CD8-positive, alpha-beta memory T cell (primary cell): ENCODE measurements around the gene RAET1G. TPM values are rescaled to one million over a fixed set of nuclear protein-coding genes. Genes with fewer than 3 reads are reported as not detected.

ENCODE experiments used
- polyA plus RNA-seq: library from polyadenylated mRNA; unstranded; fragments of 300-500 nt; fragmentation: Illumina TruSeq; gene quantifications from one replicate; pipeline ENCODE4 v1.2.3, GENCODE V29; 2021
- total RNA-seq, 2 experiments: library from RNA; stranded (reverse); gene quantifications; one replicate each; pipeline ENCODE4 v1.2.3, GENCODE V29; 2021

RAET1G gene
- total and polyA plus RNA-seq, 3 experiments from 2014 or later, result not detected

Other genes starting within 250 kb of the RAET1G start
- 10 to 100 TPM; 29.7 to 33.8 TPM for gene LATS1, start 205.0 kb downstream of the RAET1G start, total RNA-seq
- 12.7 TPM for gene LATS1, start 205.0 kb downstream of the RAET1G start, polyA plus RNA-seq
- 10 to 100 TPM; 82.3 to 86.2 TPM for gene NUP43, start 176.6 kb downstream of the RAET1G start, total RNA-seq
- 6.2 TPM for gene NUP43, start 176.6 kb downstream of the RAET1G start, polyA plus RNA-seq
- gene PCMT1, start 173.4 kb downstream of the RAET1G start, total RNA-seq, result 100 to 1,000 TPM; 107 to 108 TPM
- gene PCMT1, start 173.4 kb downstream of the RAET1G start, polyA plus RNA-seq, result 148 TPM
- 1 to 10 TPM; 5.5 to 5.9 TPM for gene LRP11, start 58.8 kb downstream of the RAET1G start, total RNA-seq
- gene LRP11, start 58.8 kb downstream of the RAET1G start, polyA plus RNA-seq, result 1.1 TPM
- not detected for gene RAET1E, start 25.0 kb downstream of the RAET1G start, total RNA-seq
- not detected for gene RAET1E, start 25.0 kb downstream of the RAET1G start, polyA plus RNA-seq
- under 1 TPM; 0.48 to 0.51 TPM for gene ULBP2, start 18.9 kb upstream of the RAET1G start, total RNA-seq
- gene ULBP2, start 18.9 kb upstream of the RAET1G start, polyA plus RNA-seq, result 0.68 TPM
- under 1 TPM; 0.60 to 0.74 TPM for gene ULBP1, start 40.8 kb upstream of the RAET1G start, total RNA-seq
- gene ULBP1, start 40.8 kb upstream of the RAET1G start, polyA plus RNA-seq, result not detected
- not detected for gene RAET1L, start 102.4 kb upstream of the RAET1G start, total RNA-seq
- not detected for gene RAET1L, start 102.4 kb upstream of the RAET1G start, polyA plus RNA-seq
- 1 to 10 TPM; 1.2 to 1.6 TPM for gene ULBP3, start 146.0 kb upstream of the RAET1G start, total RNA-seq
- 2.2 TPM for gene ULBP3, start 146.0 kb upstream of the RAET1G start, polyA plus RNA-seq
- 1 to 10 TPM; 1.4 to 1.6 TPM for gene PPP1R14C, start 219.9 kb upstream of the RAET1G start, total RNA-seq
- gene PPP1R14C, start 219.9 kb upstream of the RAET1G start, polyA plus RNA-seq, result 0.76 TPM